Muscle of leg (tissue), 11 donors: Measurements from ENCODE around the gene APP. TPM values are rescaled to one million over a fixed set of nuclear protein-coding genes. Genes with fewer than 3 reads are reported as not detected.
A peak's percentile ranks its signal among the peaks of the same experiment; 100 is the strongest.
"Not testable (repeated sequence)": the region's sequence is repeated elsewhere in the genome, so short reads cannot be mapped to it uniquely, and the experiment has no call there.

ENCODE experiments used
- DNase-seq: peaks from one replicate; pipeline ENCODE4 v3.0.0; 2013
- H3K27ac ChIP-seq: one replicate; pipeline ENCODE4 v1.5.1; 2013; ENCODE audit warnings: mild to moderate bottlenecking, low read length, control low read depth
- H3K27me3 ChIP-seq: one replicate; pipeline ENCODE4 v1.6.1; 2013; ENCODE audit warnings: low read length; ENCODE audit not compliant: control insufficient read depth, insufficient read depth
- H3K36me3 ChIP-seq: one replicate; pipeline ENCODE4 v1.6.1; 2013; ENCODE audit warnings: low read length; ENCODE audit not compliant: control insufficient read depth, insufficient read depth
- H3K4me1 ChIP-seq: one replicate; pipeline ENCODE4 v1.6.1; 2013; ENCODE audit warnings: low read length; ENCODE audit not compliant: control insufficient read depth, insufficient read depth
- H3K4me3 ChIP-seq: one replicate; pipeline ENCODE4 v1.5.1; 2013; ENCODE audit warnings: low read length, control low read depth
- H3K9me3 ChIP-seq: replicated peaks from 2 replicates; pipeline ENCODE4 v1.6.1; 2013; ENCODE audit warnings: low read depth, low read length; ENCODE audit not compliant: control insufficient read depth
- WGBS: methylation state at CpG from one replicate; pipeline ENCODE4 v1.1.5; 2013; ENCODE audit warnings: missing lambda C conversion rate; ENCODE audit not compliant: insufficient coverage; 5-methylcytosine and 5-hydroxymethylcytosine counted together
- polyA plus RNA-seq, 8 donors: library from polyadenylated mRNA; unstranded; fragments of 120-200 nt; gene quantifications; one replicate each; pipeline versions ENCODE4 v1.2.1 to v1.2.3, GENCODE V29; 2013; ENCODE audit warnings: inconsistent platforms in 1 of 8, low replicate concordance in 1 of 8; ENCODE audit not compliant: insufficient read length in 8 of 8, insufficient read depth in 1 of 8
- total RNA-seq: library from RNA; stranded (reverse); fragments of 120-200 nt; gene quantifications from one replicate; pipeline ENCODE4 v1.2.4, GENCODE V29; 2013

The APP gene
- total and polyA plus RNA-seq, 9 donors = 154 to 476 (median 322) TPM

DNA sequence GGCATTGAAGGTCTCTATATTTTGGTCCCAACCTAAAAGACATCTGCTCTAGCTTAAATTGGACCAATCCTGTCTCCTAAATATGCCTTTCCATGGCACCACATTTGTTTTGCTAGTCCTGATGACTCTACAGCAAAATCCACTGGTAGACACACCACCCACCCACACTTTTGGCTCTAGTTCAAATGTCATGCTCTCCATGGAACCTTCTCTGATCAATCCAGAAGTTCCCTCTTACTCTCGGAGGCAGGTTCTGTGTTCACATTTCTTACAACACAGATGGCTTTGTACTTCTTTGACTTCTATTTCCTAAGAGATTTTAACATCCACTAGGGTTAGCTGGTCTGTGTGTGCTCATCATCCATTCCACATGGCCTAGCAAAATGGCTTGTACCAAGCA, 151.3 kb downstream of the APP start:
- no peaks in the 10 kb centered on the region for H3K9me3 ChIP-seq
- no peak for DNase-seq
- peaks cover 8% of the 10 kb centered on the region for H3K36me3 ChIP-seq
- H3K27me3 ChIP-seq = no peaks in the 10 kb centered on the region
- H3K4me1 ChIP-seq = no peaks in the 10 kb centered on the region
- WGBS = 43% methylated on average over 1 of the region's 1 CpG
- no peak overlapping the region for H3K4me3 ChIP-seq
- H3K27ac ChIP-seq = no peak overlapping the region

DNA sequence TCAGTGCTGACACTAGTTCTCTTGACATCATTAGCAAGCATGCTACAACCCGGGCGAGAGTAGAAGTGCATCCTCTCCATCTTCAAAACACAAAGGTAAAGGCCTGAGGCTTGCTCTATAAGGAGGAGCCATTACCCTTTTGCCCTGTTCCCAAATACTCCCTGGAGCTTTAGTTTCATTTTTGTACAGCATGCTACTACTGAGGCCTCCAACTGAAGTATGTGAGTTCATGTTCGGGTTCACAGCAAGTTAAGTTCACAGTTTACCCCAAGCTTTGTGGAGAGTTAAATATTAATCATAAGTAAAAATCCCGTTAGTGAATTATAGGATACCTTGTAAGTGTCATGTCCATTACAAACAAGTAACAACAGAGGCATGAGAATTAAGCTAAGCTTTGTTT, 156.6 kb downstream of the APP start:
- H3K4me1 ChIP-seq = no peaks in the 10 kb centered on the region
- WGBS = no CpG with 5 or more reads among the region's 4 CpGs
- no peaks in the 10 kb centered on the region for H3K27me3 ChIP-seq
- no peaks in the 10 kb centered on the region for H3K9me3 ChIP-seq
- H3K27ac ChIP-seq = no peak overlapping the region
- no peak for DNase-seq
- no peak overlapping the region for H3K4me3 ChIP-seq
- no peaks in the 10 kb centered on the region for H3K36me3 ChIP-seq

DNA sequence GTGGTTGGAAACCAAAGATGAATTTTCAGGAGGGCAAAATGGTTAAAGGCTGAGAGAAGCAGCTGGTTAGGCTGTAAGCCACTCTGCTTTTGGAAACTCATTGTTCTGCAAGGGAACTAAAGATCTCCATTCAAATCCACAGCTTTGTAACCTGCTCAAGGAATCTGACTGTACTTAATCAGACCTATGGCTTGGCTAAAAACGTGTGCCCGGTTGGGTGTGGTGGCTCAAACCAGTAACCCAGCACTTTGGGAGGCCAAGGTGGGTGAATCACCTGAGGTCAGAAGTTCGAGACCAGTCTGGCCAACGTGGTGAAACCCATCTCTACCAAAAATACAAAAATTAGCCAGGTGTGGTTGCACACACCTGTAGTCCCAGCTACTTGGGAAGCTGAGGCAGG, 158.1 kb downstream of the APP start:
- 80% methylated on average over 2 of the region's 4 CpGs for WGBS
- H3K4me3 ChIP-seq, DNase-seq, H3K27ac ChIP-seq, H3K27me3 ChIP-seq, H3K36me3 ChIP-seq, H3K9me3 ChIP-seq, H3K4me1 ChIP-seq: not testable (repeated sequence)

DNA sequence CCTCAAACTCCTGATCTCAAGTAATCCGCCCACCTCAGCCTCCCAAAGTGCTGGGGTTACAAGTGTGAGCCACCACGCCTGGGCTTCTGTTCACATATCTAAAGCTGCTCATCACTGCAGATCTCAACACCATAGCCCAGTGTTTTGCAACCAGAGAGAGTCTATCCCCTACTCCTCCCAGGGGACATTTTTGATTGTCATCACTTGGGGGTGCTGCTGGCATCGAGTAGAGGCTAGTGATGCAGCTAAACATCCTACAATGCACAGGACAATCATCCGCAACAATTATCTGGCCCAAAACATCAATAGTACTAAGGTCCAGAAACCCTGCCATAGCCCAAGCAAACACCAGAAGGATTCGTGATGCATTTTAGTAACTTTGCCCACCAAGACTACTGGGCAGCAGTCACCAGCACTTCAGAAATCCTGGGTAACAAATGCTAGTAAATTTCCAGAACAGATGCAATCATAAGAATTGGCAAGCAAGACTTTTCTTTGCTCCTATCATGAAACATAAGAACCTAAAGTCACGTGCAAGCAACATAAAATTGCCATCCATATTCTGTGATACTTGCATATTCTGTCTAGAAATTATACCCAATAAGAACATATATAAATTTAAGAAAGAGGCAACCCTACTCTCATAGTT, 159.2 kb downstream of the APP start:
- no peak for DNase-seq
- no peaks in the 10 kb centered on the region for H3K9me3 ChIP-seq
- no peaks in the 10 kb centered on the region for H3K36me3 ChIP-seq
- H3K27ac ChIP-seq = no peak overlapping the region
- H3K4me1 ChIP-seq = peaks cover 4% of the 10 kb centered on the region
- 80% methylated on average over 5 of the region's 6 CpGs for WGBS
- no peaks in the 10 kb centered on the region for H3K27me3 ChIP-seq
- H3K4me3 ChIP-seq = no peak overlapping the region

DNA sequence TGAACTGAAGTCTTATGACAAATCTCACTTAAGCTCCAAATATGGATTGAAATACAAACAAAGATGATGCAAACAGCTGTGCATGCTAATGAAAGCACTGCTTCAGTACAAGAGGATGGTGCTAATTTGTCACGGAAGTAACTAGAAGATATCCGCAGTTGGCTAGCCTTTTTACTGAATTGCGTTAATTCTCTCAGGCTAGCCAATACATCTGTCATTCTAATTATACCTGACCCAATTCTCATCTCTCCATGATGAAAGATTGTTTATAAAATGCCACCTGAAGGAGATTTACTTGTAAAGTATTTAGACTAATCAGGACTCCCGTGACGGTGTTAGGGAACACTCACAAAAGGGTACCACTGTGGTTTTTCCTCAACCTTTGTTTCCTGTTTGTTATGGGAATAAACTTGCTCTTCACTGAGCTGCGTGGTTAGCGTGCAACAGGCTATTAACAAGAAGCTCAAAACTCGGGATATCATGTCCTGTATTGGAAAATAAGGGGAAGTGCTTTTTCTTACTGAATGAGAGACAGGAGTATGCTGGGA, 162.5 kb downstream of the APP start:
- Histone ChIP-seq H3K27me3 (no peaks in the 10 kb centered on the region), H3K27ac (peak overlapping the region; percentile 69), H3K4me1 (peaks cover 4% of the 10 kb centered on the region), H3K36me3 (no peaks in the 10 kb centered on the region), H3K9me3 (no peaks in the 10 kb centered on the region), H3K4me3 (no peak overlapping the region)
- WGBS = 47% methylated on average over 4 of the region's 8 CpGs
- peak; percentile 63 for DNase-seq

DNA sequence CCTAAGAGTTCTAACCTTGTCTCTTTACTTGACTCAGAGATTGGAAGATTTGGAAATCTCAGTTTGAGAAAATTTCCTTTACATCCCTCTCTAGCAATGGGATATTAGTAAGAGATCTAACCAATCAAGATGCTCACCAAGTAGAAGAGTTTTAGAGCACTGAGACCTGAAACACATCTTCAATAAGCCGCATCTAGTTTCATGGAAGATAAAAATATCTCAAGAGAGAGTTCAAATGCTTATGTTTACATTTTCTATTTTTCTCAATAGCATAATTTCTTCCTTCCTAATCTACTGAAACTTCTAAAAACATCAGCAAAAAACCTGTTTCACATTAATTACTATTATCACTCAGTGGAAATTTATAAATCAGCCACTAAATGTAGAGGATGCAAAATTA, 165.1 kb downstream of the APP start:
- Histone ChIP-seq H3K27me3 (no peaks in the 10 kb centered on the region), H3K4me3 (no peak overlapping the region), H3K9me3 (no peaks in the 10 kb centered on the region), H3K4me1 (peaks cover 4% of the 10 kb centered on the region), H3K36me3 (no peaks in the 10 kb centered on the region), H3K27ac (no peak overlapping the region)
- no peak for DNase-seq
- WGBS = no CpG with 5 or more reads among the region's 1 CpG

DNA sequence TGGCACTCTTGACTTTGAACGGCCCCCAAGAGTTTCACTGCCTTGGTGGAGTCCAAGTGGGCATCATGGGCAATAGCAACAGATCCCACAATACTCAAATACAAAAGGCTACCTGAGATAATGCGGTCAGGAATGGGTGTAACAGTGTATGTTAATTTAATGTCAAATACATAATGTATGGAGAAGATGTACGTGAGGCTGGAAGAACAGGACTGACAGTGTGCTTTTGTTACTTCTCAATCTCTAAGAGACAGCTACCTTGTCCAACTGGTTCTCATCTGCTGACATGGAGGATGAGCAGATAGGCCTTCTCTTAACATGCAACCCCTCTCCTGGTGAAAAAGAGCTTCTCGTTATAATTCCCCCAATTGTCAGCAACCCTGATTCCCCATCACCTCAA, 167.2 kb downstream of the APP start:
- Histone ChIP-seq H3K27me3 (no peaks in the 10 kb centered on the region), H3K9me3 (no peaks in the 10 kb centered on the region), H3K4me1 (peaks cover 3% of the 10 kb centered on the region), H3K4me3 (no peak overlapping the region), H3K36me3 (peaks cover 3% of the 10 kb centered on the region), H3K27ac (no peak overlapping the region)
- DNase-seq = no peak
- WGBS = 100% methylated on average over 1 of the region's 4 CpGs

DNA sequence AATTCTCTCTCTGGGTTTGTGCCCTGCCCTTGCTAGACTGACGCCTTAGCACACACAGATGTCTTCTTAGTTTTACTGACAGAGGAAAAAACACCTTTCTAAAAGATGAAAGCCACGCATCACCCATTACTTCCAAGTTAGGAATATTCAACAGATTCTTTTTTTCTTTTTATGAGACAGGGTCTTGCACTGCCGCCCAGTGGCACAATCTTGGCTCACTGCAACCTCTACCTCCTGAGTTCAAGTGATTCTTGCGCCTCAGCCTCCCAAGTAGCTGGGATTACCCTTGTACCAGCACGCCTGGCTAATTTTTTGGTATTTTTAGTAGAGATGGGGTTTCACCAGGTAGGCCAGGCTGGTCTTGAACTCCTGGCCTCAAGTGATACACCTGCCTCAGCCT, 169.2 kb downstream of the APP start:
- H3K4me1 ChIP-seq = peaks cover 8% of the 10 kb centered on the region
- H3K4me3 ChIP-seq = no peak overlapping the region
- H3K27me3 ChIP-seq = no peaks in the 10 kb centered on the region
- H3K27ac ChIP-seq = no peak overlapping the region
- DNase-seq = no peak
- no peaks in the 10 kb centered on the region for H3K9me3 ChIP-seq
- WGBS = 100% methylated on average over 1 of the region's 5 CpGs
- peaks cover 6% of the 10 kb centered on the region for H3K36me3 ChIP-seq

DNA sequence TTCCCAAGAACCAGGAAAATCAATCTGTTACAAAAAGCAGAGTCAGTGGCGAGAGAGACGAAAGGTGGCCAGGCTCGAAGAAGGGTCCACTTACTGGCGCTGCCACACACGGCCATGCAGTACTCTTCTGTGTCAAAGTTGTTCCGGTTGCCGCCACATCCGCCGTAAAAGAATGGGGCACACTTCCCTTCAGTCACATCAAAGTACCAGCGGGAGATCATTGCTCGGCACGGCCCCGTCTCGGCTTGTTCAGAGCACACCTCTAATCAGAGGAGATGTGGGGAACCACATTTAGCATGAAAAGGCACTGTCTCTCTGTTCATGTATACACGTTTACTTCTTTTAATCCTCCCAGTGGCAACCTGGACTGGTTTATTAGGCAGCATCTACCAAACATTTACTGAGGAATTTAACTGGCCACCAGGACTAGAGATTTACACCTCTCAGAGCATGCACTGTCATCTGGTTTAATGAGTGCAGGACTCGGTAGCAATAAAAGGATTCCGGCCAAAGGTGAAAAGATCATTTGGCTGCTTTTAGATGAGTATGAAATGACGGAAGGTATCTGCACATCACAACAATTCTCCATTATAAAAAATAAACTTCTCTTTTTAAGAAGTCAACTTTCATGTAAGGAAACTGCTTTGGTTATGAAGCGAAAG, 170.5 kb downstream of the APP start:
- Histone ChIP-seq H3K4me3 (no peak overlapping the region), H3K9me3 (no peaks in the 10 kb centered on the region), H3K36me3 (peaks cover 6% of the 10 kb centered on the region), H3K27ac (no peak overlapping the region), H3K27me3 (no peaks in the 10 kb centered on the region), H3K4me1 (peaks cover 8% of the 10 kb centered on the region)
- DNase-seq = no peak
- 67% methylated on average over 13 of the region's 19 CpGs for WGBS

DNA sequence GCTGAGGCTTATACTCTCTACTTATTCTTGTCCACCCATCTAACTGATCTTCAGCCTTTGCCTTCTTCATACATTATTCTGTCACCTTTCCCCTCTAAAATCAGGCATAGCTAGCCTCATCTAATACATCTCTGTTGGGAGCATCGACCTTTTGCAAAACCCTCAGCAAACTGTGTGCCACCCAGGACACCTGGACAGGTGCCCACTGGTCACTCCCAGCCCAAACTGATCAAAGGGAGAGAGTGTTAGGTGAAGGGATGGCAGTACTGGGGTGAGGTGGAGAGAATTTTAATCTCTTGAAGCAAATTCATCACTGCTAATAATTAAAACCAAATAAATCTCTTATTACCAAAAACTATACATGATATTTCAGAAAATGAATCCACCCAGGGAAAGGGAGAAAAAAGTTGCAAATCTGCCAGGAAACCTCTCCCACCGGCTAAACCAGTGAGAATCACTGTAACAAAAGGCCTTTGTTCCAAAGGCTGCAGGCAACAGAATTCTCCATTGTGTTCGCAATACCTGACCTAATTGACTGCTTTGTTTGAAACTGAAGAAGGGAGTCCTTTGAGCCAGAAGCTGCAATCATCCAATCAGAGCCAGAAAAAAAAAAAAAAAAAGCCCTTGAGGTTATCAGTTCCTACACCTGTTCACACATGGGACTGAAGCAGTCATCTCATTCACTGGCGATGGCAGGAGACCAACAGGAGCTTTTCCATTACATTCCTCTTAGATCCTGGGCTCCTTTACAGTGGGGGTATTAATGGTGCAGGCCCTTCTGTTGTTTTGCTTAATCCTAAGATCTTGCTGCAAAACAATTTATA, 172.6 kb downstream of the APP start:
- peaks cover 6% of the 10 kb centered on the region for H3K36me3 ChIP-seq
- H3K4me3 ChIP-seq = no peak overlapping the region
- peaks cover 8% of the 10 kb centered on the region for H3K4me1 ChIP-seq
- no peaks in the 10 kb centered on the region for H3K9me3 ChIP-seq
- DNase-seq = peak; percentile 38
- H3K27ac ChIP-seq = no peak overlapping the region
- 60% methylated on average over 1 of the region's 4 CpGs for WGBS
- no peaks in the 10 kb centered on the region for H3K27me3 ChIP-seq
